Measurements from ENCODE around the gene GAS5.
A peak's percentile ranks its signal among the peaks of the same experiment; 100 is the strongest.

The GAS5 gene

GRCh38 chr1:173827611-173828010 is 40.2 kb downstream of the GAS5 start:
- H3K36me3 ChIP-seq: peaks cover 19% of the 10 kb centered on the region
- no peaks in the 10 kb centered on the region for H3K9me3 ChIP-seq (ENCODE audit: severe bottlenecking)
- no peaks in the 10 kb centered on the region for H3K27me3 ChIP-seq (ENCODE audit: insufficient read depth, low read depth, severe bottlenecking)
- H3K27ac ChIP-seq: no peak overlapping the region
- no peak for DNase-seq
- TF ChIP-seq CTCF (IDR thresholded peaks at IDR 0.05; ENCODE audit: low read depth, low read length): no peak
- no peak overlapping the region for H3K4me3 ChIP-seq (ENCODE audit: low read depth, low read length)

- Histone ChIP-seq H3K36me3 (peaks cover 10% of the 10 kb centered on the region), H3K27me3 (ENCODE audit: insufficient read depth, low read depth, severe bottlenecking) (no peaks in the 10 kb centered on the region), H3K27ac (peak within 1 kb of the TSS; percentile 94), H3K4me3 (ENCODE audit: low read depth, low read length) (peak within 1 kb of the TSS; percentile 78), H3K9me3 (ENCODE audit: severe bottlenecking) (no peaks in the 10 kb centered on the region)
- peak; percentile 97 for DNase-seq
- TF ChIP-seq CTCF (IDR thresholded peaks at IDR 0.05; ENCODE audit: low read depth, low read length): no peak
Observed at GRCh38 chr1:173824315-173825081, 43.3 kb downstream of the GAS5 start, which contains the start of the genes CENPL and DARS2. TSS of gene CENPL (minus strand) at chr1:173824883. CDS start at chr1:173811299, 13,584 bp downstream. TSS of gene DARS2 (plus strand) at chr1:173824673. CDS start at chr1:173825230, 557 bp downstream.

GRCh38 chr1:173823781-173824314 is 43.9 kb downstream of the GAS5 start:
- no peak for TF ChIP-seq CTCF (IDR thresholded peaks at IDR 0.05; ENCODE audit: low read depth, low read length)
- DNase-seq: no peak
- Histone ChIP-seq H3K4me3 (ENCODE audit: low read depth, low read length) (peak overlapping the region; percentile 78), H3K9me3 (ENCODE audit: severe bottlenecking) (no peaks in the 10 kb centered on the region), H3K27me3 (ENCODE audit: insufficient read depth, low read depth, severe bottlenecking) (no peaks in the 10 kb centered on the region), H3K36me3 (peaks cover 16% of the 10 kb centered on the region), H3K27ac (peak overlapping the region; percentile 94)

- no peak for TF ChIP-seq CTCF (IDR thresholded peaks at IDR 0.05; ENCODE audit: low read depth, low read length)
- no peaks in the 10 kb centered on the region for H3K27me3 ChIP-seq (ENCODE audit: insufficient read depth, low read depth, severe bottlenecking)
- H3K4me3 ChIP-seq (ENCODE audit: low read depth, low read length): no peak overlapping the region
- DNase-seq: no peak
- peaks cover 25% of the 10 kb centered on the region for H3K36me3 ChIP-seq
- H3K27ac ChIP-seq: no peak overlapping the region
- H3K9me3 ChIP-seq (ENCODE audit: severe bottlenecking): peaks cover under 1% of the 10 kb centered on the region
Observed at GRCh38 chr1:173821680-173822079, 46.1 kb downstream of the GAS5 start.

- TF ChIP-seq CTCF (IDR thresholded peaks at IDR 0.05; ENCODE audit: low read depth, low read length): no peak
- Histone ChIP-seq H3K27me3 (ENCODE audit: insufficient read depth, low read depth, severe bottlenecking) (no peaks in the 10 kb centered on the region), H3K27ac (no peak overlapping the region), H3K4me3 (ENCODE audit: low read depth, low read length) (no peak overlapping the region), H3K9me3 (ENCODE audit: severe bottlenecking) (peaks cover 4% of the 10 kb centered on the region), H3K36me3 (peaks cover 26% of the 10 kb centered on the region)
- DNase-seq: no peak
Observed at GRCh38 chr1:173818459-173818858, 49.3 kb downstream of the GAS5 start.
